Stomach (tissue), 9 donors: ENCODE data around the gene BBX. TPM values are rescaled to one million over a fixed set of nuclear protein-coding genes. Genes with fewer than 3 reads are reported as not detected.

Experiments used
- DNase-seq, 2 donors: peaks; one replicate each; pipeline versions ENCODE4 v3.0.0 to v3.0.0-alpha.2; 2013 to 2019
- H3K27ac ChIP-seq, 5 donors: fragments of 200-600 bp in 4 of 5; sonication (generic) in 4 of 5; one replicate each; pipeline ENCODE4 v1.5.1; 2013 to 2019; ENCODE audit warnings: mild to moderate bottlenecking in 1 of 5, moderate library complexity in 1 of 5
- H3K27me3 ChIP-seq, 3 donors: fragments of 200-600 bp; sonication (generic); one replicate each; pipeline ENCODE4 v1.5.1; 2017 to 2019; ENCODE audit warnings: mixed run types in 1 of 3
- H3K36me3 ChIP-seq, 4 donors: fragments of 200-600 bp; sonication (generic); 1 replicate in 3 of 4; 2 replicates in 1 of 4; pipeline ENCODE4 v1.5.1; 2016 to 2019
- H3K4me1 ChIP-seq, 4 donors: fragments of 200-600 bp; sonication (generic); one replicate each; pipeline ENCODE4 v1.5.1; 2016 to 2019
- H3K4me3 ChIP-seq, 4 donors: fragments of 200-600 bp; sonication (generic) in 3 of 4; one replicate each; pipeline ENCODE4 v1.5.1; 2016 to 2019; ENCODE audit warnings: mild to moderate bottlenecking in 1 of 4
- H3K9me3 ChIP-seq, 4 donors: fragments of 200-600 bp; sonication (generic); one replicate each; pipeline ENCODE4 v1.5.1; 2016 to 2019
- EP300 ChIP-seq: sonication (generic); formaldehyde crosslinking; IDR thresholded peaks from one replicate; pipeline ENCODE4 v1.6.1; 2017; ENCODE audit warnings: antibody characterized with exemption
- POLR2A ChIP-seq, 4 donors: fragments of 450-650 bp; IDR thresholded peaks; one replicate each; pipeline ENCODE4 v1.6.1; 2016; ENCODE audit warnings: antibody characterized with exemption in 4 of 4, control low read depth in 2 of 4, mild to moderate bottlenecking in 1 of 4, moderate library complexity in 1 of 4
- POLR2AphosphoS5 ChIP-seq, 3 donors: sonication (generic); formaldehyde crosslinking; IDR thresholded peaks; one replicate each; pipeline ENCODE4 v1.6.1; 2016; ENCODE audit warnings: antibody characterized with exemption in 3 of 3
- WGBS, 5 donors: extraction: QIAGEN DNeasy Blood & Tissue Kit in 3 of 5; methylation state at CpG; one replicate each; pipeline versions ENCODE4 v1.1.5 to v1.1.7; 2013 to 2018; 5-methylcytosine and 5-hydroxymethylcytosine counted together
- intact Hi-C: fragments of 100-400 bp; cut with DNase I; formaldehyde crosslinking; loops from one replicate; pipeline ENCODE4 v1.15.1; 2023; ENCODE audit warnings: low total_unique reads
- polyA plus RNA-seq, 3 donors: library from polyadenylated mRNA; stranded (reverse); fragments of 200-250 nt; gene quantifications; one replicate each; pipeline ENCODE4 v1.2.3, GENCODE V29; 2013
- total RNA-seq, 5 donors: library from RNA; depleted of rRNA; stranded (reverse); fragments of >200 nt; gene quantifications; one replicate each; pipeline versions ENCODE4 v1.1.0 to v1.2.3, GENCODE V29; 2014 to 2016
- TF ChIP-seq, protein P1 (sequence below), 7 experiments: fragments of 450-650 bp in 4 of 7; fragments of 200-600 bp in 3 of 7; sonication (generic) in 3 of 7; IDR thresholded peaks; one replicate each; pipeline ENCODE4 v1.5.1; 2016 to 2019; ENCODE audit warnings: antibody characterized with exemption in 7 of 7, control low read depth in 2 of 7, mild to moderate bottlenecking in 1 of 7
- donor health status: healthy with polysubstance abuse.
- donor health status: Bipolar disorder and iron deficiency.
- donor health status: healthy.

The BBX gene
- total and polyA plus RNA-seq, 8 donors: 4.6 to 81.1 (median 45.2) TPM

DNA sequence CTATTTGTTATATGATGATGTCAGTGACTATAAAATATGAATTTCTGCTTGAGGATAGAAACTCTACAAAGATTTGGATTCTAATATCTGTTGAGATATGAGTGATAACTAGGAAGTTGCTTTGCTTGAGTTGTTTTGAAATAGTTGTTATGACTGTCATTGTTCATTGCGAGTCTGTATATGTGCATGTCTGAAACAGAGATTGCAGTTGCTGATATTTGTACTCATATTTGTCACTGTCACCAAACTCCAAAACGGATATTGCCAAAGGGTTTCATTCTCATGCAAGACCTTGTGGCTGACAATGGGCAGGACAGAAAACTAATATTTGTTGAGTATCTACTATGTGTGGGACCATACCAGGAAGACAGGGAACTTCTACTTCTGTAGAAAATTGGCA lies 327.9 kb downstream of the BBX start:
- Histone ChIP-seq H3K27me3 (no peaks in the 10 kb centered on the region), H3K4me1 (peaks cover 0 to 9% (median 2%) of the 10 kb centered on the region in 4 donors), H3K9me3 (no peaks in the 10 kb centered on the region), H3K4me3 (no peak overlapping the region), H3K36me3 (no peaks in the 10 kb centered on the region), H3K27ac (no peak overlapping the region)
- intact Hi-C loops: no loop called here
- 65 to 83% (median 75%) methylated on average over 2 of the region's 2 CpGs for WGBS, 5 donors
- DNase-seq: no peak
- TF ChIP-seq EP300 (no peak), POLR2A (IDR thresholded peaks at IDR 0.05) (no peak), POLR2AphosphoS5 (IDR thresholded peaks at IDR 0.05) (no peak)
- TF ChIP-seq, protein P1, sequence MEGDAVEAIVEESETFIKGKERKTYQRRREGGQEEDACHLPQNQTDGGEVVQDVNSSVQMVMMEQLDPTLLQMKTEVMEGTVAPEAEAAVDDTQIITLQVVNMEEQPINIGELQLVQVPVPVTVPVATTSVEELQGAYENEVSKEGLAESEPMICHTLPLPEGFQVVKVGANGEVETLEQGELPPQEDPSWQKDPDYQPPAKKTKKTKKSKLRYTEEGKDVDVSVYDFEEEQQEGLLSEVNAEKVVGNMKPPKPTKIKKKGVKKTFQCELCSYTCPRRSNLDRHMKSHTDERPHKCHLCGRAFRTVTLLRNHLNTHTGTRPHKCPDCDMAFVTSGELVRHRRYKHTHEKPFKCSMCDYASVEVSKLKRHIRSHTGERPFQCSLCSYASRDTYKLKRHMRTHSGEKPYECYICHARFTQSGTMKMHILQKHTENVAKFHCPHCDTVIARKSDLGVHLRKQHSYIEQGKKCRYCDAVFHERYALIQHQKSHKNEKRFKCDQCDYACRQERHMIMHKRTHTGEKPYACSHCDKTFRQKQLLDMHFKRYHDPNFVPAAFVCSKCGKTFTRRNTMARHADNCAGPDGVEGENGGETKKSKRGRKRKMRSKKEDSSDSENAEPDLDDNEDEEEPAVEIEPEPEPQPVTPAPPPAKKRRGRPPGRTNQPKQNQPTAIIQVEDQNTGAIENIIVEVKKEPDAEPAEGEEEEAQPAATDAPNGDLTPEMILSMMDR (IDR thresholded peaks at IDR 0.05): no peak

GRCh38 chr3:107853821-107854220 lies 331.1 kb downstream of the BBX start:
- Histone ChIP-seq H3K9me3 (no peaks in the 10 kb centered on the region), H3K27me3 (no peaks in the 10 kb centered on the region), H3K4me1 (no peaks in the 10 kb centered on the region), H3K4me3 (no peak overlapping the region), H3K36me3 (no peaks in the 10 kb centered on the region), H3K27ac (no peak overlapping the region)
- intact Hi-C loops: no loop called here
- no peak for TF ChIP-seq POLR2A (IDR thresholded peaks at IDR 0.05)
- TF ChIP-seq, protein P1 (IDR thresholded peaks at IDR 0.05): no peak
- TF ChIP-seq EP300: no peak
- TF ChIP-seq POLR2AphosphoS5 (IDR thresholded peaks at IDR 0.05): no peak
- DNase-seq: no peak

GRCh38 chr3:107854733-107855132 lies 332.0 kb downstream of the BBX start:
- no peak for DNase-seq
- H3K27me3 ChIP-seq: no peaks in the 10 kb centered on the region
- TF ChIP-seq, protein P1 (IDR thresholded peaks at IDR 0.05): no peak
- TF ChIP-seq POLR2AphosphoS5 (IDR thresholded peaks at IDR 0.05) (no peak), EP300 (no peak), POLR2A (IDR thresholded peaks at IDR 0.05) (no peak)
- no peaks in the 10 kb centered on the region for H3K9me3 ChIP-seq
- no peak overlapping the region for H3K4me3 ChIP-seq
- WGBS, 5 donors: 69 to 85% (median 72%) methylated on average over 6 of the region's 6 CpGs
- H3K36me3 ChIP-seq: no peaks in the 10 kb centered on the region
- intact Hi-C loops: no loop called here
- H3K27ac ChIP-seq: no peak overlapping the region
- H3K4me1 ChIP-seq: no peaks in the 10 kb centered on the region

DNA sequence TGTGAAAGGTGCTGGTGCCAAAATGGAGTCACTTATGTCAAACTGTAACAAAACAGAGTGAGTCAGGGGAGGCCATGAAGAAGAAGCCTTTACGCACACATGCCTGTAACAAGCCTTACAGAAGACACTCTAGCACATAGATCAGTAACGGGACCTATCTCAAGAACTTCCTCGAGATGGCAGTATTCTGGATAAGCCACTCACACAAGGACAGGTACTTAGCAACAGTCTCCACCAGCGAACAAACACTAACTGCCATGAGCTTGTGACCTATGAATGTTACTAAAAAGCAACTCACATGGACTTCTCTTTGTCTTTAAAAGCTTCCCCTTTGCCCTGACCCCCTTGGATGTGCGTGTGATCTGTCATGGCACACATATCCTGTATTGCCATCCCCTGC lies 332.9 kb downstream of the BBX start:
- no peaks in the 10 kb centered on the region for H3K36me3 ChIP-seq
- H3K4me1 ChIP-seq: no peaks in the 10 kb centered on the region
- H3K27ac ChIP-seq: no peak overlapping the region
- H3K27me3 ChIP-seq: no peaks in the 10 kb centered on the region
- intact Hi-C loops: no loop called here
- TF ChIP-seq POLR2AphosphoS5 (IDR thresholded peaks at IDR 0.05): no peak
- TF ChIP-seq, protein P1 (IDR thresholded peaks at IDR 0.05): no peak
- 65 to 78% (median 69%) methylated on average over 5 of the region's 5 CpGs for WGBS, 5 donors
- no peak overlapping the region for H3K4me3 ChIP-seq
- no peaks in the 10 kb centered on the region for H3K9me3 ChIP-seq
- peak in 1 of 2 donors; percentile 41 for DNase-seq
